Measurements from ENCODE around the gene UGP2. TPM values are rescaled to one million over a fixed set of nuclear protein-coding genes. Genes with fewer than 3 reads are reported as not detected.

The UGP2 gene
- total and polyA plus RNA-seq, 2 of the 8 experiments (the other 6 are each of a cell fraction or from before 2014, with no cell fraction given): 278 to 956 TPM

GRCh38 chr2:63849381-63850203, 7.9 kb downstream of the UGP2 start:
- H3K36me3 ChIP-seq (ENCODE audit: control insufficient read depth in 2 of 4, insufficient read depth in 4 of 4, low read length in 3 of 4): peaks cover 0 to 63% (median 6%) of the 10 kb centered on the region in 4 experiments; a peak in 3 of 8 replicates
- peak overlapping the region; percentile 76 for H3K27ac ChIP-seq (ENCODE audit: low read depth, low read length)
- peaks cover 52 to 100% of the 10 kb centered on the region in 2 experiments for H3K79me2 ChIP-seq (ENCODE audit: control insufficient read depth in 1 of 2, insufficient read depth in 2 of 2, low read length in 2 of 2)
- H3K4me2 ChIP-seq (ENCODE audit: insufficient read depth in 1 of 2, low read depth in 2 of 2, low read length in 2 of 2): peak overlapping the region; percentile 73 to 94
- H3K9me3 ChIP-seq (ENCODE audit: insufficient read depth in 2 of 2, low read depth in 1 of 2, low read length in 1 of 2): no peaks in the 10 kb centered on the region
- H3K4ac ChIP-seq (replicated peaks; ENCODE audit: insufficient read length, low read depth, low read length): no peak overlapping the region
- no peak overlapping the region for H2BK12ac ChIP-seq (ENCODE audit: low read depth, low read length)
- H3K18ac ChIP-seq (ENCODE audit: extremely low read depth, low read length): no peak overlapping the region; the same call in 1 of the 2 replicates
- H4K5ac ChIP-seq (ENCODE audit: insufficient read length, low read depth, low read length): peak overlapping the region; percentile 98
- H3K23me2 ChIP-seq (ENCODE audit: low read depth, low read length): 0 out of 2 replicates have a peak, but pooled peaks cover 2% of the 10 kb centered on the region
- no peaks in the 10 kb centered on the region for H3K79me1 ChIP-seq (ENCODE audit: low read depth, low read length)
- no peak overlapping the region for H4K8ac ChIP-seq (ENCODE audit: extremely low read depth, insufficient read depth, low read length)
- peak overlapping the region in 3 of 4 experiments; percentile 14 to 60 (median 33); a peak in 5 of 8 replicates for H3K4me3 ChIP-seq (ENCODE audit: extremely low read depth in 1 of 4, insufficient read depth in 2 of 4, low read depth in 3 of 4, low read length in 4 of 4)
- peak overlapping the region; percentile 82 for H2BK5ac ChIP-seq (ENCODE audit: low read depth, low read length)
- no peak overlapping the region for H3K23ac ChIP-seq (ENCODE audit: insufficient read length)
- ChIA-PET POLR2A (ENCODE audit: partially characterized antibody) (interaction anchor here (0.6 to 17.8 kb wide), 27 partner anchors 7 to 262 kb away, joined by 3 to 297 read pairs (median 4); partner anchors contain the start of genes MDH1, UGP2 and WDPCP), CTCF (ENCODE audit: partially characterized antibody) (interaction anchor here (0.8 to 5.0 kb wide), 4 partner anchors 12 to 153 kb away, joined by 3 to 31 read pairs (median 10); no protein-coding TSS in a partner anchor)
- H2AK5ac ChIP-seq (ENCODE audit: low read depth, low read length): no peak overlapping the region
- H2BK20ac ChIP-seq (ENCODE audit: low read length): no peak overlapping the region
- peak in 1 of 2 experiments; percentile 58 for DNase-seq (ENCODE audit: low read depth in 1 of 2, low spot score in 2 of 2)
- peak overlapping the region; percentile 9 for H4K91ac ChIP-seq (replicated peaks; ENCODE audit: insufficient read length, low read length)
- WGBS, 2 experiments (ENCODE audit: extremely low coverage in 1 of 2, insufficient coverage in 1 of 2, insufficient read length in 1 of 2, insufficient replicate concordance in 2 of 2, low coverage in 1 of 2, low lambda C conversion rate in 2 of 2, missing lambda C conversion rate in 1 of 2): 1% methylated on average over 7 of the region's 7 CpGs; no CpG with 5 or more reads in 1 of the 2 experiments
- H4K20me1 ChIP-seq (replicated peaks in 1 of 2; ENCODE audit: control insufficient read depth in 1 of 2, insufficient read depth in 2 of 2, low read length in 2 of 2): peaks cover 2 to 9% of the 10 kb centered on the region in 2 experiments
- FAIRE-seq: peak; percentile 82
- H2BK15ac ChIP-seq (ENCODE audit: low read length): no peak overlapping the region
- no peak overlapping the region for H3K14ac ChIP-seq (ENCODE audit: insufficient read length)
- peak overlapping the region; percentile 31 to 63 (median 38); a peak in 5 of 7 replicates for H3K9ac ChIP-seq (replicated peaks in 1 of 4; ENCODE audit: extremely low read depth in 1 of 4, low read depth in 3 of 4, low read length in 3 of 4)
- H3K56ac ChIP-seq (replicated peaks; ENCODE audit: insufficient read length, low read depth, low read length): peak overlapping the region; percentile 26
- no peaks in the 10 kb centered on the region for H3K27me3 ChIP-seq (replicated peaks in 1 of 4; ENCODE audit: control insufficient read depth in 3 of 4, extremely low read depth in 1 of 4, insufficient read depth in 3 of 4, low read length in 3 of 4)
- H2AFZ ChIP-seq (ENCODE audit: low read length): no peak overlapping the region
- H2BK120ac ChIP-seq (replicated peaks; ENCODE audit: low read depth, low read length): no peak overlapping the region
- peaks cover 18 to 60% (median 26%) of the 10 kb centered on the region in 4 experiments for H3K4me1 ChIP-seq (replicated peaks in 1 of 4; ENCODE audit: control insufficient read depth in 3 of 4, insufficient read depth in 4 of 4, low read length in 3 of 4)
- peak; percentile 52; the same call in 1 of the 2 replicates for TF ChIP-seq TAF1 (IDR thresholded peaks at IDR 0.05; ENCODE audit: low read depth, low read length)
- no peak; a peak in 1 of 4 replicates for TF ChIP-seq RAD21 (IDR thresholded peaks at IDR 0.05 in 1 of 2, conservative IDR thresholded peaks at IDR 0.05 in 1 of 2; ENCODE audit: low read depth in 2 of 2, low read length in 2 of 2)
- peak; percentile 25 to 79 for TF ChIP-seq POLR2A (IDR thresholded peaks at IDR 0.05; ENCODE audit: control extremely low read depth in 1 of 2, low read depth in 2 of 2, low read length in 2 of 2)
- no peak for TF ChIP-seq JUN (IDR thresholded peaks at IDR 0.05; ENCODE audit: low read depth, low read length)
- TF ChIP-seq NANOG (IDR thresholded peaks at IDR 0.05; ENCODE audit: insufficient read depth, low read depth, low read length, poor library complexity, severe bottlenecking): peak; percentile 24
- TF ChIP-seq POLR2AphosphoS5 (IDR thresholded peaks at IDR 0.05; ENCODE audit: low read depth, low read length): peak; percentile 83
- peak; percentile 27 for TF ChIP-seq ASH2L (IDR thresholded peaks at IDR 0.05; ENCODE audit: low read length)
- peak; percentile 35; the same call in 1 of the 2 replicates for TF ChIP-seq TBP (IDR thresholded peaks at IDR 0.05; ENCODE audit: low read depth, low read length)
- peak; percentile 77; the same call in 1 of the 2 replicates for TF ChIP-seq TEAD4 (IDR thresholded peaks at IDR 0.05; ENCODE audit: low read depth, low read length)

Data from H1 (cell line).